Mesodermal cell (in vitro differentiated cells): ENCODE results near the gene SYT9.
"Not testable (repeated sequence)": the region's sequence is repeated elsewhere in the genome, so short reads cannot be mapped to it uniquely, and the experiment has no call there.

Experiments
- H3K27ac ChIP-seq: 2 replicates; pipeline ENCODE4 v1.7.0; 2013; ENCODE audit warnings: mild to moderate bottlenecking, low read depth, low read length, moderate library complexity; ENCODE audit not compliant: severe bottlenecking
- H3K36me3 ChIP-seq: 2 replicates; pipeline ENCODE4 v1.7.1; 2013; ENCODE audit warnings: mild to moderate bottlenecking, low read length, moderate library complexity; ENCODE audit not compliant: control insufficient read depth, insufficient read depth
- H3K4me1 ChIP-seq: one replicate; pipeline ENCODE4 v1.7.1; 2013; ENCODE audit warnings: mild to moderate bottlenecking, low read length; ENCODE audit not compliant: insufficient read depth, control insufficient read depth, poor library complexity, severe bottlenecking
- H3K4me3 ChIP-seq: 2 replicates; pipeline ENCODE4 v1.7.0; 2013; ENCODE audit warnings: low read length, control low read depth, mild to moderate bottlenecking; ENCODE audit not compliant: insufficient read depth, poor library complexity, severe bottlenecking; ENCODE audit errors: extremely low read depth
- H3K9me3 ChIP-seq: 2 replicates; pipeline ENCODE4 v1.7.1; 2013; ENCODE audit warnings: mild to moderate bottlenecking, low read length, moderate library complexity; ENCODE audit not compliant: control insufficient read depth
- WGBS, 2 experiments: methylation state at CpG; one replicate each; pipeline ENCODE4 v1.1.5; 2013; ENCODE audit warnings: missing lambda C conversion rate in 2 of 2; ENCODE audit not compliant: insufficient coverage in 2 of 2; 5-methylcytosine and 5-hydroxymethylcytosine counted together

Gene SYT9

GRCh38 chr11:7515447-7515886, 263.8 kb downstream of the SYT9 start:
- WGBS, 2 experiments, result 89 to 90% methylated on average over 1 of the region's 1 CpG
- Histone ChIP-seq H3K36me3 (no peaks in the 10 kb centered on the region), H3K27ac (no peak overlapping the region), H3K4me3 (no peak overlapping the region), H3K4me1 (peaks cover 5% of the 10 kb centered on the region), H3K9me3 (no peaks in the 10 kb centered on the region)

- H3K9me3 ChIP-seq, result no peaks in the 10 kb centered on the region
- H3K27ac ChIP-seq, result no peak overlapping the region
- no peak overlapping the region for H3K4me3 ChIP-seq
- no peaks in the 10 kb centered on the region for H3K36me3 ChIP-seq
- H3K4me1 ChIP-seq, result peaks cover 5% of the 10 kb centered on the region
- 91 to 93% methylated on average over 12 of the region's 12 CpGs for WGBS, 2 experiments
Observed at GRCh38 chr11:7516475-7516874, 264.8 kb downstream of the SYT9 start.

GRCh38 chr11:7517743-7518142, 266.0 kb downstream of the SYT9 start:
- not testable (repeated sequence) for H3K4me3 ChIP-seq, H3K36me3 ChIP-seq, H3K27ac ChIP-seq, H3K4me1 ChIP-seq, H3K9me3 ChIP-seq
- WGBS, 2 experiments, result 95 to 100% methylated on average over 9 to 12 of the region's 13 CpGs
